ENCODE results near the gene CBS. TPM values are rescaled to one million over a fixed set of nuclear protein-coding genes. Genes with fewer than 3 reads are reported as not detected.
"Not testable (repeated sequence)": the region's sequence is repeated elsewhere in the genome, so short reads cannot be mapped to it uniquely, and the experiment has no call there.

Gene CBS
- total and polyA plus RNA-seq, 2 experiments from 2014 or later: 85.4 to 102 TPM

DNA sequence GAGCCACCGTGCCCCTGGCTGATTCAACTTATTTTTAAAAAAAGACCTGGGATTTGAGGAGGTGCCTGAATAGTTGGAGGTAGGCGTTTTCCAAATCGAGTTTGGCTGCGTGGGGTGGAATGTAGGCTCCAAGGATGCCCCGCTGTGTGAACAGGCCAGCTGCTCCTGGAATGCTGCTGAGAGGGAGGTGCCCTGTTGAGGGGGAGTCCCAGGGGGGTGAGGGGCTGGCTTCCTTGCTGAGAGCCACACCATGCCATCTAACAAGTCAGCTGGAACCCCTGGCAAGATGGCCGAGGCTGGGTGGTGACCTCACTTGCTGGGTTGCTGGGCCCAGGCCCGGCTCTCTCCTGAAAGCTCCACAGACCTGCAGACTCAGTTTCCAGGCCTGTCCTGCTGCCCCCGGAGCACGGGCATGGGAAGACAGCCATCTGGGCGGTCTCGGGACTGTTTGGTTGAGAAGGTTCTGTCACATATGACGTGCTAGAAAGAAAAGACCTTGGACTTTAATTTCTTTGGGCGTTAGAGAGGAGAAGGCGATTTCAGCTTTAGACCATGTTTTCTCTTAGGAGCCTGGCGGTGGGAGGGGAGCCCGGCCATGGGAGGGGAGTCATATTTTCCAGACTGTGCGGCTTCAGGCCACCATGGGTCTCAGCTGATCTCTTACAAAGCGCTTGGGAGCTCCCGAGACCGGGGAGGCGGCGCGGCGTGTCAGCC lies 7.1 kb upstream of the CBS start:
- not testable (repeated sequence) for H3K4me1 ChIP-seq (ENCODE audit: low read depth); H3K9me3 ChIP-seq (ENCODE audit: low read depth); H3K27me3 ChIP-seq; H3K36me3 ChIP-seq; H3K4me3 ChIP-seq; H3K27ac ChIP-seq; DNase-seq (ENCODE audit: low read depth in 1 of 2, low spot score in 1 of 2)

GRCh38 chr21:43076643-43077042 lies 1.0 kb upstream of the CBS start:
- not testable (repeated sequence) for DNase-seq (ENCODE audit: low read depth in 1 of 2, low spot score in 1 of 2); H3K4me3 ChIP-seq; H3K4me1 ChIP-seq (ENCODE audit: low read depth); H3K36me3 ChIP-seq; H3K27ac ChIP-seq; H3K9me3 ChIP-seq (ENCODE audit: low read depth); H3K27me3 ChIP-seq

GRCh38 chr21:43076023-43076637 lies 495 bp upstream of the CBS start:
- H3K27ac ChIP-seq; H3K4me1 ChIP-seq (ENCODE audit: low read depth); H3K9me3 ChIP-seq (ENCODE audit: low read depth); H3K27me3 ChIP-seq; H3K4me3 ChIP-seq; DNase-seq (ENCODE audit: low read depth in 1 of 2, low spot score in 1 of 2); H3K36me3 ChIP-seq: not testable (repeated sequence)

DNA sequence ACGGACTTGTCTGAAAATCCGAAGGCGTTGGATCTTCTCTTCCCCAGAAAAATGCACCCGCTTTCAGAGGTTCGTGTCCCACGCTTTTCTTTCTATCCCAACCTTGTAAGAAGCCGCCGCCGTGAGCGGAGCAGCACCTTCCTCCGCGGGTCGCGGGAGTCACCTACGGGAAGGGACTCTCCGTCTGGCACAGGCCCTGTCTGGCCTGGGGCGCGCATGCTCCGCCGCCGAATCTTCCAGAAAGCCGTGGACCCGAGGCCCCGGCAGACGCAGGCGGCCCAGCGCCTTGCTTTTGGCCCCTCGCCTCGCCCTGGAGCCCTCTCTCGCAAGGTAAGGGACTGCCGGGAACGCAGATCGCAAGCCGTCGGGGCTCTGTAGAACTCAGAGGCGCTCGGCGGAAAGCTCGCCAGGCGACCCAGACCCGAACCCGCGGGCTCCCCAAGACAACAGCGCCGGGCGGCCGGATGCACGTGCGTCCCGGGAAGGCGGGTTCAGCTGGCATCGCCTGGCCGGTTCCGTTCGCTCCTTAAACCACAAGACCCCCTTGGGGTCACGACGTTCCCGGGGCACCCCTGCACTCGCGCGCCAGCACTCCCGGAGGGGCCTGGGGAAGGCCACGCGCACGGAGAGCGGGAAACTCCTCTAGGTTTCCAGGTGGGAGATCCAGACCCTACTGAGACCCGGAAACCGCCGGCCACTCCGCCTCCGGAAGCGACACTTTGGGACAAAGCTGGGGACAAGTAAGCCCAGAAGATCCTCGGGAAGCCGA lies 1.1 kb downstream of the CBS start:
- H3K4me3 ChIP-seq; H3K9me3 ChIP-seq (ENCODE audit: low read depth); DNase-seq (ENCODE audit: low read depth in 1 of 2, low spot score in 1 of 2); H3K4me1 ChIP-seq (ENCODE audit: low read depth); H3K36me3 ChIP-seq; H3K27ac ChIP-seq; H3K27me3 ChIP-seq: not testable (repeated sequence)

DNA sequence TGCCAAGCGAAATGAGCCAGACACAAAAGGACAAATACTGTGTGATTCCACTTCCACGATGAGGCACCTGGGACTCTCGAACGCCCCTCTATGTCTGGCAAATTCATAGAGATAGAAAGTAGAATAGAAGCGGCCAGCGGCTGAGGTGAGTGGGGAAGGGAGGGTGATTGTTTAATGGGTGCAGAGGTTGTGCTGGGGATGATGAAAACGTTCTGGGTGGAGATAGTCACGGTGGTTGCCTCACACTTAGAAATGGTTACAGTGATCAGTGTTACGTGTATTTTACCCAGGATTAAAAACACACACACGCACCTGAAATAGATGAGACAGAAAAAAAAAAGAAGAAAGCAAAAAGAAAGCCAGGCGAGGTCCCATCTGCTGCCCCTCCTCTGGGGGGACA lies 2.9 kb downstream of the CBS start:
- H3K4me3 ChIP-seq; H3K27ac ChIP-seq; H3K4me1 ChIP-seq (ENCODE audit: low read depth); H3K36me3 ChIP-seq; H3K9me3 ChIP-seq (ENCODE audit: low read depth); DNase-seq (ENCODE audit: low read depth in 1 of 2, low spot score in 1 of 2); H3K27me3 ChIP-seq: not testable (repeated sequence)

GRCh38 chr21:43069682-43070081 lies 6.0 kb downstream of the CBS start:
- H3K4me1 ChIP-seq (ENCODE audit: low read depth); H3K27me3 ChIP-seq; DNase-seq (ENCODE audit: low read depth in 1 of 2, low spot score in 1 of 2); H3K9me3 ChIP-seq (ENCODE audit: low read depth); H3K4me3 ChIP-seq; H3K36me3 ChIP-seq; H3K27ac ChIP-seq: not testable (repeated sequence)

- H3K27me3 ChIP-seq; DNase-seq (ENCODE audit: low read depth in 1 of 2, low spot score in 1 of 2); H3K4me1 ChIP-seq (ENCODE audit: low read depth); H3K9me3 ChIP-seq (ENCODE audit: low read depth); H3K4me3 ChIP-seq; H3K36me3 ChIP-seq; H3K27ac ChIP-seq: not testable (repeated sequence)
Observed at GRCh38 chr21:43068065-43068464, 7.6 kb downstream of the CBS start.

GRCh38 chr21:43066690-43067089 lies 8.9 kb downstream of the CBS start:
- H3K36me3 ChIP-seq; DNase-seq (ENCODE audit: low read depth in 1 of 2, low spot score in 1 of 2); H3K4me1 ChIP-seq (ENCODE audit: low read depth); H3K27me3 ChIP-seq; H3K9me3 ChIP-seq (ENCODE audit: low read depth); H3K4me3 ChIP-seq; H3K27ac ChIP-seq: not testable (repeated sequence)

- not testable (repeated sequence) for H3K9me3 ChIP-seq (ENCODE audit: low read depth); H3K36me3 ChIP-seq; H3K27me3 ChIP-seq; H3K4me3 ChIP-seq; H3K4me1 ChIP-seq (ENCODE audit: low read depth); DNase-seq (ENCODE audit: low read depth in 1 of 2, low spot score in 1 of 2); H3K27ac ChIP-seq
Observed at GRCh38 chr21:43065991-43066390, 9.6 kb downstream of the CBS start.

DNA sequence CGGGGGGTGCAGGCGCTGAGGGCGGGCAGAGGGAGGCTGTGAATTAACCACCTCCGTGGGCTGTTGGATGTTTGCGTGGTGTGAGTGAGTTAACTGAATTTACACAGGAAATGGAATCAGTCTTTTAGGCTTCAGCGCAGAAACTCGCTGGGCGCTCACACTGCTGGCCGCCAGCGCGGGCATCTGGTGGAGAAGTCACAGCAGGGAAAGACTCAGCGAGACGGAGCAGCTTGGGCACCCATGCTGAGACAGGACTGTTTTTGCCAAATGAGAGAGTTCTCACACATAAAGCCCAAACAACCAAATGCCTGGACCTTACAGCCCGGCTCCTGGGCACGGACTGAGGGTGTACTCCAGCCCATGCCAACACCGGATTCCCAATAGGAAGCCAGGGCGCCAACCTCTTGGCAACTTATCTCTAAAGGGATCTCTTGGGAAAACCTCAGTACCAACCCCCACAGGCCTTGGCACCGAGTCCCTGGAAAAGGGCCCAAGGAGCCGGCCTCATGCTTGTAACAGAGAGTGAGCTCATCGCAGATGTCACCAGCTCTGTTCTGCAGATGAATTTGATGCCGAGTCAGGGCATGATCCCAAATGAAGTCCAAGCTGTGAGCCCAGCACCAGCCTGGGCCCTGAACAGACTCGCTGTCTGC lies 11.2 kb downstream of the CBS start:
- DNase-seq (ENCODE audit: low read depth in 1 of 2, low spot score in 1 of 2); H3K4me3 ChIP-seq; H3K27ac ChIP-seq; H3K4me1 ChIP-seq (ENCODE audit: low read depth); H3K36me3 ChIP-seq; H3K9me3 ChIP-seq (ENCODE audit: low read depth); H3K27me3 ChIP-seq: not testable (repeated sequence)

- H3K27me3 ChIP-seq; H3K9me3 ChIP-seq (ENCODE audit: low read depth); H3K27ac ChIP-seq; DNase-seq (ENCODE audit: low read depth in 1 of 2, low spot score in 1 of 2); H3K4me3 ChIP-seq; H3K4me1 ChIP-seq (ENCODE audit: low read depth); H3K36me3 ChIP-seq: not testable (repeated sequence)
Observed at GRCh38 chr21:43062955-43063664, 12.5 kb downstream of the CBS start.

GRCh38 chr21:43053112-43053511 lies 22.5 kb downstream of the CBS start:
- not testable (repeated sequence) for H3K27me3 ChIP-seq; H3K4me1 ChIP-seq (ENCODE audit: low read depth); DNase-seq (ENCODE audit: low read depth in 1 of 2, low spot score in 1 of 2)

More at GRCh38 chr21:43053112-43053511, 22.5 kb downstream of the CBS start:
- not testable (repeated sequence) for H3K9me3 ChIP-seq (ENCODE audit: low read depth); H3K36me3 ChIP-seq; H3K27ac ChIP-seq; H3K4me3 ChIP-seq
